Tibial nerve (tissue), 4 donors: ENCODE results near the gene PPP1R18.

Source experiments
- CTCF ChIP-seq, 5 experiments: fragments of 200-600 bp in 3 of 5; fragments of 450-650 bp in 2 of 5; sonication (generic) in 3 of 5; IDR thresholded peaks; one replicate each; pipeline ENCODE4 v1.5.1; 2016 to 2019; ENCODE audit warnings: antibody characterized with exemption in 5 of 5, mild to moderate bottlenecking in 3 of 5, moderate library complexity in 2 of 5
- EP300 ChIP-seq, 2 donors: sonication (generic); formaldehyde crosslinking; IDR thresholded peaks; one replicate each; pipeline ENCODE4 v1.6.1; 2017; ENCODE audit warnings: antibody characterized with exemption in 2 of 2, mild to moderate bottlenecking in 1 of 2
- POLR2A ChIP-seq, 2 donors: fragments of 450-650 bp; IDR thresholded peaks; one replicate each; pipeline ENCODE4 v1.6.1; 2017; ENCODE audit warnings: antibody characterized with exemption in 2 of 2, mild to moderate bottlenecking in 2 of 2, moderate library complexity in 2 of 2

- no peak for TF ChIP-seq CTCF (IDR thresholded peaks at IDR 0.05)
- no peak for TF ChIP-seq EP300 (IDR thresholded peaks at IDR 0.05)
- TF ChIP-seq POLR2A (IDR thresholded peaks at IDR 0.05), result no peak
Observed at GRCh38 chr6:30644769-30645168, 41.7 kb downstream of the PPP1R18 start.
